HG03439 (cell line): ENCODE measurements around the gene LAGE3.
"Not testable (repeated sequence)": the region's sequence is repeated elsewhere in the genome, so short reads cannot be mapped to it uniquely, and the experiment has no call there.

Experiments
- ATAC-seq: cut with Tn5 transposase; IDR thresholded peaks from one replicate; pipeline ENCODE4 v1.9.1; 2021; ENCODE audit warnings: mild to moderate bottlenecking, moderate library complexity; ENCODE audit not compliant: unreplicated experiment

LAGE3 gene

DNA sequence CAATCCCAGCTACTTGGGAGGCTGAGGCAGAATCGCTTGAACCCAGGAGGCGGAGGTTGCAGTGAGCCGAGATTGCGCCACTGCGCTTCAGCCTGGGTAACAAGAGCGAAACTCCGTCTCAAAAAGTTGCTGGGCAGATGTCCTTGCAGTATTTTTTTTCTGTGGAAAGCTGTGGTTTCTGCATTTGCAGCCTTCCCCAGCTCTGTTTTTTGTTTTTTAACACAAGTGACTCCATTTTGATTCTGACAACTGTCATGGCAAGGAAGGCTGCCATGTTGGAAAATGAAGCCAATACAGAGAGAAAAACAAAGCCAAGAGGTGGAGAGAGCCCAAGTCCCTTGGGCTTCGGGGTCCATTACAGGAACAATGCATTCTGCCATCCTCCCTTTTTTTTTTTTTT, 23.0 kb upstream of the LAGE3 start:
- no peak for ATAC-seq

DNA sequence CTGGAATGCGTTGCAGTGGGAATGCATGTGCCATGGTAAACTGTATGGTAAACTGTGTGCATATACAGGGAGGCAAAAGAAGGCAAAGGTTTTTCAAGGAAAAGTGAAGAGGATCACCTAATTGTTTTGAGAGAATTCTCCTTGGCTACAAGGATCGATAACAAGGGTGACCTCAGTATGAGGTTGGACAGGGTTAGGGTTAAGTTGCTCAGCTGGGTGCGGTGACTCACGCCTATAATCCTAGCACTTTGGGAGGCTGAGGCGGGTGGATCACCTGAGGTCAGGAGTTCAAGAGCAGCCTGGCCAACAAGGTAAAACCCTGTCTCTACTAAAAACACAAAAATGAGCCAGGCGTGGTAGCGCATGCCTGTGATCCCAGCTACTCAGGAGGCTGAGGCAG, 22.3 kb upstream of the LAGE3 start:
- ATAC-seq = not testable (repeated sequence)

DNA sequence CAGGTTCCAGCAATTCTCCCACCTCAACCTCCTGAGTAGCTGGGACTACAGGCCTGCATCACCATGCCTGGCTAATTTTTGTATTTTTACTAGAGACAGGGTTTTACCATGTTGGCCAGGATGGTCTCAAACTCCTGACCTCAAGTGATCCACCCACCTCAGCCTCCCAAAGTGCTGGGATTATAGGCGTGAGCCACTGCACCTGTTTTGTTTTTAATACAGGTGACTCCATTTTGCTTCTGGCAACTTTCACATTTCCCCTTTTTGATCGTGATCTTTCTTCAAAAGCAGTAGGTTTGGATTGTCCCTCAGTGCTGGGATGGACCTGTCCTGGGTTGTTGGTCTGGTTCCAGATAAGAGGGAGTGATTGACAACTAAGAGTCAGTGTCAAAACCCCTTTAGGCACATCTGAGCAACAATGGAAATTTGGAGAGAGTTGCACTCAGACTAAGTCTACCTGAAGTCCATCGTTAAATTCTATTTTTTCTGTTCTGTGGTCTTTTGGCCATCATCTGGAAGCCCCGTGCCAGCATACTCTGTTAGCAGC, 17.6 kb upstream of the LAGE3 start:
- ATAC-seq = not testable (repeated sequence)

DNA sequence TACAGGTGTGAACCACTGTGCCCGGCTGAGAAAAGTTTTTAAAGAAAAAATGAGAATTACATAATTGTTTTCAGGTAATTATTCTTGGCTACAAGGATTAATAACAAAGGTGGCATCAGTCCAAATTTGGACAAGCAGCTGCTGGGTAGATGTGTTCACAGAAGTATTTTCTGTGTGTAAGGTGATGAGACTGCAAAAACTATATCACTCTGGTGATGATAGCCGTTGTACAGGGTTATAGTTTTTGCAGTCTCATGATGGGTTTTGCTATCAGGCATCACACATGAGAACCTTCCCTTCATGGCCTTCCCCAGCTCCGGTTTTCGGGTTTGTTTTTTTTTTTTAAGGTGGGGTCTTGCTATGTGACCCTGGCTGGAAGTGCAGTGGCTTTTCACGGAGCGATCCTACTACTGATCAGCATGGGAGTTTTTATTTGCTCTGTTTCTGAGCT, 16.4 kb upstream of the LAGE3 start:
- no peak for ATAC-seq

DNA sequence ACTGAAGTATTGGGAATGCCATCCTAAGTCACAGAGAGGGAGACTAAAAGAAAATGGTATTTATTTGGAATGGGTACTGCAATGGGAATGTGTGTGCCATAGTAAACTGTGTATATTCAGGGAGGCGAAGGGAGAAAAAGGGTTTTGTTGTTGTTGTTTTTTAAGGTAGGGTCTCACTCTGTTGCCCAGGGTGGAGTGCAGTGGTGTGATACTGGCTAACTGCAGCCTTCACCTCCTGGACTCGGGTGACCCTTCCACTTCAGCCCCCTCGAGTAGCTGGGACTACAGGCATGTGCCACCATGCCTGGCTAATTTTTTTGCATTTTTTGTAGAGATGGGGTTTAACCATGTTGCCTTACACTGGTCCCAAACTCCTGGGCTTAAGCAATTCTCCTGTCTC, 15.6 kb upstream of the LAGE3 start:
- ATAC-seq = no peak

DNA sequence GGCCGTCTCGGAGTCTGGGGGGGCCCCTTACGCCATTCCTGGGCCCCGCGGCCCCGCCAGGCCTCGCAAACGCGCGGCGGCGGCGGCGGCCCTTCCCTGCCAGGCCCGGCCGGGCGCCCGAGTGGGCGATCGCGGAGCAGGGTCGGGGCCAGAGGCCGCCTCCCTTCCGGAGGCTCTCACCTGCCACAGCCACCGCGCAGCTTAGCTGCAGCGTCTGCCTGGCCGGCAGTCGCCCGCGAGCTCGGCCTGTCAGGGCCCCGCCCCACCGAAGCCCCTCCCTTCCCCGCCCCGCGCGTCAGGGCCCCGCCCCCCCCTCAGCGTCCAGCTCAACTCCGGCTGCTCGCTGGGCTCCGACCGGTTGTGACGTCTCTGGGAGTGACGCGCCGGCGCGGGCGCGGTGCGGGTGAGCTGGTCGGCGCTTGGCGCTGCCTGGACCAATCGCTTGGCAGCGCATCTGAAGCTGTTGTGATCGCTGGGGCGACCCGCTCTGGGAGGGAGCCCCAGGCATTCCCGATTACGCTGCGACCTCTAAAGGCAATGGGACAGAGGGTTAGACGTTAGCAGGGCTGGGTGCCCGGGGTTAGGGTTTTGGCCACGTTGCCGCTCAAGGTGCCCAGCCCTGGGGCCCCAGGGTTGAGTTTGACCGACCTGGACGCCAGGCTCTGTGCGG, 11.5 kb upstream of the LAGE3 start, which contains the start of gene SLC10A3:
SLC10A3 (minus strand) TSS at position 216 of the 670 bp plus-strand sequence. CDS start 1,689 bp downstream, outside the sequence.
- ATAC-seq = peak; percentile 80

DNA sequence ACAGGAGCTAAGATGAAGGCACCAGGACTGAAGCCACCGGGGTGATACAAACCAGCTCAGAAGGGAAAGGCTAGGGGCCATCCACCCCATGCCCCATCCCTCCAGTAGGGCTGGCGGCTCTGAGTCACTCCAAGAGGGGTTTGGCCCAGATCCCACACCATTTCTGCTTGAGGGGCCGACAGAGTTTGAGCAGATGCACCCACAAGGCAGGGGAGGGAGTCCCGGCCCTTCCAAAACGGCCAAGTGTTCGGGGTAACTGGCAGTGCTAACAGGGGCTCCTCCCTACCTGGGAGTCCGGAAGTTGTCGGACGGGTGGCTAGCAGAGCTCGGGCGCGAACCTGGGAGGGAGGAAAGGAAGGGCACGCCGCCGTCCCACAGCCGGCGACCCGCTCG, 10.9 kb upstream of the LAGE3 start:
- no peak for ATAC-seq

DNA sequence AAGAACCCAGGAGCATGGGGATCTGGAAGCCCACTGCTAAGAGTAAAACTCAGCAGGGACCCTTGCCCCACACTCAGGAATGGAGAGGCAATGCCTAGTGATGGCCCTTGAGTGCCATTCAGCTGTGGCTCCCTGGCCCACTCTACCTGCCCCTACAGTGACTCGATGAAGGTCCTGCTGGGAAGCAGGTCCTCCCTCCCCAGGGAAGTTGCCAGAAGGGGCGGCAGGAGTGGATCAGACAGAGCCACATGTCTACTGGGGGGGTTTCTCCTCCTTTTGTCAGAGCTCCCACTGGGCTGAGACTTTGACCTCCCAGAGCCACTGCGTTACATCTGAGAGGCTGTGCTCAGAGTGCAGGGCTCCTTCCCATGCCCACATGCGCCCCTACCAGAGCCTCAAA, 10.1 kb upstream of the LAGE3 start:
- no peak for ATAC-seq

DNA sequence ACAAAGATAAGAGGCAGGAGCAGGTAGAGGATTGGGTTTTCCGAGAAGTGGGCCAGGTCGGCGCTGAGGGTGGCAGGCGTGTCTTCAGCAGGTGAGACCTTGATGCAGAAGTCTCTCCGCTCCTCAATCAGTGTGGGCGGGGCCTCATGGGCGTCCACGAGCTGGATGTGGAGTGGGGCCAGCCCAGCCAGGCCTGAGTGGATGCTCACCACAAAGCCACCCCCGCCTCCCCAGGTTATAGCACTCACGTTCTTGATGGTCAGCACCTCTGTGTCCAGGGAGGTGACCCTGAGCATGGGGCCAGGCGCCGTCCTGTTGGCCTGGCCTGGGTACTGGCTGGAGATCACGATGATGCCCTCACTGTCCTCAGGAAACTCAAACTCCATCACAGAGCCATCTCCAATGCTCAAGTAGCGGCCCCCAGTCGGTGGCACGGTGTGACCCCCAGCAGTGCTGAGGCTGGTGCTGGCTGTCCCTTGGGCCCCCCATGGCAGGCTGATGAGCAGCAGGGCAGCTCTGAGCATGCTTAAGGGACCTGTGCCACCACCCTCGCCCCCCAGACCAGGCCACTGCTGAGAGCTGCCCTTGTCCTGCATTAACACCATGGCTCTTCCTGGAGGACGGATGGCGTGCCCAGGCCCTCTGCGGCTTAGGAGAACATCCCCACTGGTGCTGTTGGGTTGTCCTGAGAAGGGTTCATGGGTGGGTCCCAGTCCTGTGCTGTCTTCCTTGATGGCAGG, 9.4 kb upstream of the LAGE3 start:
- ATAC-seq = no peak

DNA sequence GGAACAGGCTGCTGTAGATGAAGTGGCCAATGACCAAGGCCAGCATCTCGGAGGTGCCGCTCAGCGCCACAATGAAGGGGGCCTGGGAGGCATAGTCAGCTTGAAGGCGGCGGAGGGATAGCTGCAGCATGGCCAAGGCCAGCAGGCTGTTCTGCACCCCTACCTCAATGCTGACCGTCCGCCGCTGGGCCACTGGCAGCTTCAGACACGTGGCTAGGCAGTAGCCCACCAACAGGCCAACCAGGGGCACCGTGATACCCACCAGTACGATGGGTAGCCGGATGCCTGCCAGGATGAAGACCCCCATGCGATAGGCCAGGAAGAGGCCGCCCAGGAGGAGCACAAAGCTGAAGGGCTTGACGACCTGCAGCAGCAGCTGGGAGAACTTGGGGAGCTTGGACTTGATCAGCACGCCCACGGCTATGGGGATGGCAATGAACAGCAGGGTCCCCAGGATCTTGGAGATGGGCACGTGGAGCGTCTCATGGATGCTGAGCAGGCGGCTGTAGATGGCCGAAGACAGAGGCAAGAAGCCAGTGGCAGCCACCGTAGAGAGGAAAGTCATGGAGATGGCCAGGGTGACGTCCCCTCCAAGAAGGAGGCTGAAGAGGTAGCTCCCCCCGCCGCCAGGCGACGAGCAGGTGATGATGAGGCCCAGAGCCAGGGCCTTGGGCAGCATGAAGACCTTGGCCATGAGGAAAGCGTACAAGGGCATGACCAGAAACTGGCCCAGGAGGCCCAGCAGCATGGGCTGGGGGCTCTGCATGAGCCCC, 8.6 kb upstream of the LAGE3 start:
- no peak for ATAC-seq

DNA sequence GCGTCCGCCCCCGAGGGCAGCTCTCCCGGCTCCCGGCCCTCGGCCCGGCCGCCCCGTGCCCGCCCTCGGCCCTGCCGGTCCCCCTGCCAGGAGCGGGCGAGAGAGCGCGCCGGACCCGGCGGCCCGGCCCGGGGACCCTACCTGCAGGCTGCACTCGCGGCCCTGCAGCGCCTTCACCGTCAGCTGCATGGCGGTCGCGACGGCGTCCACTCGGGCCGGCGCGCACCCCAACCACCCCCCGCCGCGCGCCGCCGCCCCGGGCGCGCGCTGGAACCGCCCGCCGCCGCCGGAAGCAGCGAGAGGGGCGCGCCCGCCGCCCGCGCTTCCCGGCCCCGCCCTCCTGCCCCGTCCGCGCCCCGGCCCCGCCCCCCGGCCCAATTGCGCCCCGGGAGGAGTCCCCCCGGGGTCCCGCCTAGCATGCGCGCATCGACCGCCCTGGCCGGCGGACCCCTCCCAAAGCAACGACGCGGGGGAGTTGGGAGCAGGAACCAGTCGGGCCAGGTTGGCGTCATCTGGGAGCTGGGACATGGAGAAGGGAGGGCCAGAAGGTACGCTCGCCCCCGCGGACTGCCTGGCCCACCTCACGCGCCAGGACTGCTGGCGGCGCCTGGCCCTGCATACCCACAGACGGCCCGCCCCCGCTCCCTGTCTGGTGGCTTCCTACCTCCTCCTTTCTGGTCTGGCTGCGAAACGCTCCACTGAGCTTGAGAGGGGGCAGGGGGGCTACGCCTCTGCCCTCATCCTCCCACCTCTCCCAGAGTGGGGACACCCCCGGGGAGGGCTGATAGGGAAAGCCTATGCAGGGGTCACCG, 7.5 kb upstream of the LAGE3 start, which contains the start of gene UBL4A:
UBL4A (minus strand) TSS at position 220 of the 812 bp plus-strand sequence; CDS start at position 189, 31 bp downstream.
- no peak for ATAC-seq

DNA sequence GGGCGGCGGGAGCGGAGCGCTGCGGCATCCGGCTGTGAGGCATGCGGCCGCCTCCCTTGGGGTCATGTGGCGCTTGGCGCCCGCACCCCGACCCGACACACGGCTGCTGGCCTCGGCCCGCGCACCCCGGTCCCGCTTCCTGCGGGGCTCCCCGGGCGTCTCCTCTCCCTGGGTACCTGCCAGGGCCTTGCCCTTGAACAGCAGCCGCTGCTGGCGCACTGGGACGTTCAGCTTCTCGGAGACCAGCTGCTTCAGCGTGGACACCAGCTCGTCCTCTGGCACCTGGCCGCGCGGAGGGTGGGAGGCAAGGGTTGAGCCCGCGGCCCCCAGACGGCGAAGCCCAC, 6.9 kb upstream of the LAGE3 start:
- no peak for ATAC-seq

DNA sequence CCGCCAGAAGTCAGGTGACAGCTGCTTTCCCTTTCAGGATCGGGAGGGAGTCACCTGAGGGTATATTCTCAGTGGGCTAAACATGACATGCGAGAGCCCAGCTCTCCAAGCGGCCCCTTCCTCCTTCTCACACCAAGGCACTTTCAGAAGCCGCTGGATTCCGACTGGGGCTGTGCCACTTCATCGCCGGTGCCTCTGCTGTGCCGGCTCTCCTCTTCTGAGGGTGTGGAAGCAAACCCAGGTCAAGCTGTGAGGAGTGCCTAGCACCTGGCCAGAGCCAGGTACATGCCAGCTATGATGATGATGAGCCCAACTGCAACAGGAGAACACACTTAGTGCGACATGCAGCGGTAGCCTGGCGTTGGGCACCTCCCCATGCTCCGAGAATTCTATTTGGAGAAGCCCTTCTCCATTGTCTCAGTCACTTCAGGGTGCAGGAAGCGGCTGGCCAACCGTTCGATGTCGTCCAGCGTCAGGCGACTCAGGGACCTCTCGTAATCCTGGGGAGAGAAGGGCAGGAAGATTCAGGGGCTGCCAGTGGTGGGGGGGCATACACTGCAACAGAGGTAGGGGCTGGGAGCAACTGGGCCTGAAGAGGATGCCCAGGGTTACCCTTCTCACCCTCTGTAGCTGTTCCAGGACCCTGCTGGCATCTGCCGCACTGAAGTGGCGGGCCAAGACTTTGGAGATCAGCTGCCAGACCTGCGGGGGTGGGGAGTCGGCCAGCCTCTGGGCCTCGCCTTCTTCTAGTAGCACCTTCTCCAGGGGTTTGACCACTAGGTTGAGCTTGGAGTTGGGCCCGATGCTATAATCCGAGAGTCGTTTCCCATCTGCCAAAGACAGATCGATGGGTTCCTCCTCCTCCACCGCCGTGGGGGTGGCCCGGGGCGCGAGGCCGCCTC, 6.3 kb upstream of the LAGE3 start:
- ATAC-seq = no peak

DNA sequence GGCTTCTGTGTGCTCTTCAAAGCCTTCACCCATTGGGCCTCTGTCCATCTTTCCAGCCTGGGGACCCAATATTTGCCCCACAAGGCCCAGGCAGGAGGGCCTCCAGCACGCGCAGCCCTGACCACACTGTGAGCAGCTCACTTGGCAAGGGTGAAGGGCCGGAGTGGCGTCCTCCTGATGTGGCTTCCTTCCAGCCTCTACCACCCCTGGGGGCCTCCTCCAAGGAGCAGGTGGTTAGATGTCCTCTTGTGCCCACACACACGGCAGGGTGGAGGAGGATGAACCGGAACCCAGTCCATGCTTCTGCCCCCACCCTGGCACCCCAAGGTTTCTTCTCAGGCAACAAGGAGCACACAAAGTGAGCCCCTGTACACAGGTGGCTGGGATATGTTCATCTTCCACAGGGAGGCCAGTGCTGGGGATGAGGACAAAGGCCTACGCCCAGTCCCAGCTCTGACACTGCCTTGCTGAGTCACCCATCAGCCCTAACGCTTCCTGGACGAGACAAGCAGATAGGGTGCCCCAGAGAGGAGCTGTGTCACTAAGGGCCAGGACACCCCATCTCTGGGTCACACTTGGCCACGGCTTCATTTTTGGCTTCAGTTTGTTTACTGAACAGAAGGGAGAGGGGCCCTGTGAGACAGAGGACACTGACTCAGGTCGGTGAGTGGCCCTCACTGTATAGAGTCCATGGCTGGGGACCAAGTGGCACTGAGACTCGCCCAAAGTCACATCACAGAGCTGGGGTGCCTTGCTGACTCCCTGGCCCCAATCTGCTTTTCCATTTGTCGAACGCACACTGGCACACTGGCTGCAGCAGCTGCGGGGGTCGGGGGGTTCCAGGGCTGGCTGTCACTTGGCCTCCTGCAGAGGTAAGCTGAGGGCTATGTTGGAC, 5.4 kb upstream of the LAGE3 start:
- no peak for ATAC-seq

DNA sequence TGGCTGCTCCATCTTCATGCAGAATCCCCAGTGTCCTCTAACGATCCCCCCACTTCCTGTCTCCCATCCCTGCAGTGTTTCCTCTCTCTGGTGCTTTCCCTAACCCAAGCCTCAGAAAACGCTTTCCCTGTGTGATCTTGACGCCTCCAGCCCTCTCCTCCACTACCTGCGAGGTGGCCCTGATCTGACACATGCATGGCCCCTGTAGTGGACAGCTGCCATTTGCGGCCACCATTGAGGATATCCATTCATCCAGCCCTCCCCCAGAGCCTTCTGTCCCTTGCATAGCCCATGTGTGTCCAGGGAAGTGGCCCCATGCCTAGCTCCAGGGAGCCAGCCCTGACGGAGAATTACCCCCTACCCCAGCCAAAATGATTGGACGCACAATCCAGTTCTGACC, 4.2 kb upstream of the LAGE3 start:
- ATAC-seq = no peak

DNA sequence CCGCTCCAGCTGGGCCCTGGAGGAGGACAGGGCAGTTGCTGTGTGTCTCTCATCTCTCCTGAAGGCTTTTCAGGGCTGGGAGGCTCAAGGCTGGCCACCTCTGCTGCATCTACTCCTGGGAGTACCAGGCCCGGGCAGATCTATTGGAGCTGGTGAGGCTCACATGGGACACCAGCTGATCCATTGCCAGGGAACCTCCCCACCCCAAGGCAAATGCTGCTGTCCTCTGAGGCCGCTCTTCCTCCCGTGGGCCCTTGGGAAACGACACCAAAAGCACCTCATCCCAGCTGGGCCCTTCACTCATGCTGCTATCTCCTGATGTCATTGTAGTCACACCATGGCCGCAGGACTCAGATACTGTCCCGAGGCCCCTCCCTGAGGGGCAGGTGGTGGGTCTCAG, 3.7 kb upstream of the LAGE3 start:
- no peak for ATAC-seq

DNA sequence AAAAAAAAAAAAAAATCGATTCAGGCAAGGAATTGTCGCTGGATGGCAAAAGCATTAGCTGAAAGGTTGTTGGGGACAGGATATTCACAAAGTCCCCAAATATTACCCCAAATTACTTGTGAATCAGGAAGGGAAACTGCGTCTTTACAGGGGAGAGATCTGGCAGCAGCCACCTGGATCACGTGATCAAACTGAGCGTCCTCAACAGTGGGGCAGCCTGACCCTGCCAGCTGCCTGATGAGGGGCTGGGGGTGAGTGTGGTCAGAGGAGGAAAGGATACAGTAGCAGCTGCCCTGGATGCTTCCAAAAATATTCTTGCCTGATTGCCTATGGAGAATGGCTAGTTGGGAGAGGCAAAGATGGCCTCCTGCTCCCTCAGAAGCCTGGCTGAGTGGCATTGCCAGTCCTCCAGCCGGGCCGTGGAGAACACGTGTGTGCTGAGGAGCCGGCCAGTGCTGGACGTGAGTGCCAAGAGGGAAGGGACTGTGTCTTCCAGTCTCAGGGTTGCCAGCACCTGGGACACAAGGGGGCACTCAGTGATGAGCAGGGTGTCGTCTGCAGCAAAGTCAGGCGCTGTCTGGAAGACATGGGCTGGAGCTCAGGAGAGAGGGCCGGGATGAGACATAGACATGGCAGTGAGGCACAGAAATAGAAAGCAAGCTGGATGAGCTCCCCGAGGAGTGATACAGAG, 3.0 kb upstream of the LAGE3 start:
- ATAC-seq = no peak

DNA sequence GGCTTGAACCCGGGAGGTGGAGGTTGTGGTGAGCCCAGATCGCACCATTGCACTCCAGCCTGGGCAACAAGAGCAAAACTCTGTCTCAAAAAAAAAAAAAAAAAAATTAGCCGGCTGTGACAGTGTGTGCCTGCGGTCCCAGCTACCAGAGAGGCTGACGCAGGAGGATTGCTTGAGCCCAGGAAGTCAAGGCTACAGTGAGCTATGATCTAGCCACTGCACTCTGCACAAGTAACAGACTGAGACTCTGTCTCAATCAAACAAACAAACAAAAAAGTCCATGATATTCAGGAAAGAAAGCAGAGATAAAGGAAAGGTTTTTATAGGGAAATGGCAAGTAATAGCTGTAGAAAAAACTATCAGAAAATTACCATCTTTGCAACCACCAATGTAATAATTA, 2.1 kb upstream of the LAGE3 start:
- ATAC-seq = no peak
